T47D (cell line): Measurements from ENCODE around the gene SDF2.
A peak's percentile ranks its signal among the peaks of the same experiment; 100 is the strongest.
"Not testable (repeated sequence)": the region's sequence is repeated elsewhere in the genome, so short reads cannot be mapped to it uniquely, and the experiment has no call there.

Source experiments
- DNase-seq, 2 experiments: peaks; one replicate each; pipeline versions ENCODE4 v3.0.0 to v3.0.0-alpha.2; 2011 to 2012; ENCODE audit warnings: low read depth in 1 of 2, low spot score in 1 of 2
- JUND ChIP-seq: IDR thresholded peaks from 2 replicates; pipeline ENCODE4 v1.6.1; 2012; ENCODE audit warnings: low read depth
- in situ Hi-C: cut with HindIII; loops from 2 replicates; pipeline ENCODE4 v1.10.0; 2016; ENCODE audit warnings: low sequenced_read_pairs, low pct_unique_long_range_greater_than_20kb

SDF2 gene

GRCh38 chr17:28669918-28670317 lies 8.2 kb upstream of the SDF2 start:
- no peak for DNase-seq
- TF ChIP-seq JUND, result no peak
- in situ Hi-C loops, result no loop called here

- in situ Hi-C loops, result no loop called here
- no peak for TF ChIP-seq JUND
- DNase-seq, result no peak
Observed at GRCh38 chr17:28667870-28668269, 6.2 kb upstream of the SDF2 start.

- no peak for TF ChIP-seq JUND
- no peak for DNase-seq
- in situ Hi-C loops, result no loop called here
Observed at GRCh38 chr17:28665994-28666393, 4.3 kb upstream of the SDF2 start.

- in situ Hi-C loops, result no loop called here
- no peak for TF ChIP-seq JUND
- no peak for DNase-seq
Observed at GRCh38 chr17:28663723-28664122, 2.0 kb upstream of the SDF2 start.

- no peak for TF ChIP-seq JUND
- peak in 1 of 2 experiments; percentile 23 for DNase-seq
- in situ Hi-C loops, result no loop called here
Observed at GRCh38 chr17:28662527-28662829, 772 bp upstream of the SDF2 start.

GRCh38 chr17:28659497-28659881 lies 2.2 kb downstream of the SDF2 start:
- in situ Hi-C loops, DNase-seq: not testable (repeated sequence)

GRCh38 chr17:28658766-28659496 lies 2.8 kb downstream of the SDF2 start:
- DNase-seq, in situ Hi-C loops: not testable (repeated sequence)

GRCh38 chr17:28658342-28658741 lies 3.4 kb downstream of the SDF2 start:
- DNase-seq, in situ Hi-C loops: not testable (repeated sequence)

GRCh38 chr17:28657756-28658155 lies 4.0 kb downstream of the SDF2 start:
- in situ Hi-C loops, result no loop called here
- DNase-seq, result no peak
- no peak for TF ChIP-seq JUND

- in situ Hi-C loops, result no loop called here
- no peak for TF ChIP-seq JUND
- DNase-seq, result no peak
Observed at GRCh38 chr17:28655160-28655559, 6.5 kb downstream of the SDF2 start.

GRCh38 chr17:28648698-28649097 lies 13.0 kb downstream of the SDF2 start:
- no peak for DNase-seq
- TF ChIP-seq JUND, result no peak
- in situ Hi-C loops, result no loop called here

GRCh38 chr17:28646039-28646754 lies 15.5 kb downstream of the SDF2 start:
- in situ Hi-C loops, result no loop called here
- no peak for TF ChIP-seq JUND
- peak in 1 of 2 experiments; percentile 21 for DNase-seq

- in situ Hi-C loops, result no loop called here
- TF ChIP-seq JUND, result no peak
- no peak for DNase-seq
Observed at GRCh38 chr17:28645576-28645939, 16.1 kb downstream of the SDF2 start.
